ENCODE measurements around the gene GMPR. TPM values are rescaled to one million over a fixed set of nuclear protein-coding genes. Genes with fewer than 3 reads are reported as not detected.

The GMPR gene
- total RNA-seq, 1 experiment from 2014 or later = 24.0 TPM

- Histone ChIP-seq H3K36me3 (ENCODE audit: control insufficient read depth in 1 of 2, insufficient read depth in 2 of 2, low read length in 2 of 2) (no peaks in the 10 kb centered on the region), H3K4me1 (ENCODE audit: control insufficient read depth in 1 of 2, insufficient read depth in 2 of 2, low read length in 2 of 2) (peaks cover 0 to 3% of the 10 kb centered on the region in 2 experiments; a peak in 1 of 4 replicates), H2AFZ (ENCODE audit: low read depth, low read length, poor library complexity, severe bottlenecking) (no peak overlapping the region), H3K4me3 (replicated peaks in 1 of 2; ENCODE audit: low read depth in 1 of 2, low read length in 2 of 2) (no peak overlapping the region), H3K9me2 (ENCODE audit: insufficient read depth) (no peaks in the 10 kb centered on the region), H3K27ac (ENCODE audit: low read depth, low read length) (no peak overlapping the region), H4K20me1 (ENCODE audit: insufficient read depth) (no peaks in the 10 kb centered on the region), H3K27me3 (ENCODE audit: insufficient read depth, low read length) (peaks cover 6% of the 10 kb centered on the region; the same call in 1 of the 2 replicates), H3K79me2 (ENCODE audit: insufficient read depth, low read length) (no peaks in the 10 kb centered on the region), H3K4me2 (ENCODE audit: low read length) (no peak overlapping the region), H3K9ac (ENCODE audit: low read length) (no peak overlapping the region), H3K9me3 (ENCODE audit: control insufficient read depth in 1 of 2, insufficient read depth in 1 of 2, low read depth in 1 of 2, low read length in 2 of 2) (no peaks in the 10 kb centered on the region)
- ChIA-PET POLR2A (no interaction called here), CTCF (interaction anchor here (1.4 kb wide), 1 partner anchor 518 kb away, joined by 4 read pairs; no protein-coding TSS in a partner anchor), RAD21 (ENCODE audit: low non-redundant PET in 1 of 2, low total read pairs in 2 of 2, uncharacterized antibody in 2 of 2, unreplicated experiment in 2 of 2) (no interaction called here)
- no peak for DNase-seq (ENCODE audit: low read depth, low spot score)
- BruUV-seq (replicated peaks) = no TSS peak
- no peak for TF ChIP-seq FOSL1 (IDR thresholded peaks at IDR 0.05; ENCODE audit: low read depth)
- TF ChIP-seq YY1 (IDR thresholded peaks at IDR 0.05; ENCODE audit: extremely low read depth, insufficient replicate concordance, low read depth, low read length) = no peak
- no peak for TF ChIP-seq CTCF (IDR thresholded peaks at IDR 0.05 in 2 of 3, conservative IDR thresholded peaks at IDR 0.05 in 1 of 3; ENCODE audit: borderline replicate concordance in 1 of 3, insufficient read depth in 1 of 3, low read depth in 2 of 3, low read length in 2 of 3)
- no peak for TF ChIP-seq ZFX (IDR thresholded peaks at IDR 0.05)
- TF ChIP-seq POLR2AphosphoS5 (IDR thresholded peaks at IDR 0.05; ENCODE audit: low read depth, low read length) = no peak
- no peak for ATAC-seq
- intact Hi-C loops (cut with micrococcal nuclease) = loop anchor here (5.0 kb wide), 1 partner anchor 317 kb away; no protein-coding TSS in a partner anchor
Measured at GRCh38 chr6:16208989-16209388, 29.4 kb upstream of the GMPR start.

GRCh38 chr6:16209539-16209938 lies 28.8 kb upstream of the GMPR start:
- H4K20me1 ChIP-seq (ENCODE audit: insufficient read depth) = no peaks in the 10 kb centered on the region
- ATAC-seq (no peak), DNase-seq (ENCODE audit: low read depth, low spot score) (no peak)
- TF ChIP-seq TCF7L2 (IDR thresholded peaks at IDR 0.05; ENCODE audit: borderline replicate concordance, extremely low read depth, insufficient read depth, insufficient read length) = no peak
- no peak for TF ChIP-seq CTCF (IDR thresholded peaks at IDR 0.05 in 2 of 3, conservative IDR thresholded peaks at IDR 0.05 in 1 of 3; ENCODE audit: borderline replicate concordance in 1 of 3, insufficient read depth in 1 of 3, low read depth in 2 of 3, low read length in 2 of 3)
- no peak for TF ChIP-seq EZH2phosphoT487 (IDR thresholded peaks at IDR 0.05; ENCODE audit: borderline replicate concordance)
- TF ChIP-seq ZBTB33 (IDR thresholded peaks at IDR 0.05; ENCODE audit: extremely low read depth, insufficient replicate concordance, low read length) = no peak
- TF ChIP-seq ZFX (IDR thresholded peaks at IDR 0.05) = no peak
- TF ChIP-seq ZNF274 (IDR thresholded peaks at IDR 0.05; ENCODE audit: low read depth, low read length) = no peak
- TF ChIP-seq ELF1 (IDR thresholded peaks at IDR 0.05; ENCODE audit: borderline replicate concordance, low read depth) = no peak
- no peak for TF ChIP-seq SP1 (IDR thresholded peaks at IDR 0.05; ENCODE audit: low read depth)
- TF ChIP-seq YY1 (IDR thresholded peaks at IDR 0.05; ENCODE audit: extremely low read depth, insufficient replicate concordance, low read depth, low read length) = no peak
- no peak overlapping the region for H3K4me2 ChIP-seq (ENCODE audit: low read length)
- H3K4me1 ChIP-seq (ENCODE audit: control insufficient read depth in 1 of 2, insufficient read depth in 2 of 2, low read length in 2 of 2) = peaks cover 0 to 3% of the 10 kb centered on the region in 2 experiments; a peak in 1 of 4 replicates
- intact Hi-C loops (cut with micrococcal nuclease) = loop anchor here (5.0 kb wide), 1 partner anchor 317 kb away; no protein-coding TSS in a partner anchor
- ChIA-PET CTCF (interaction anchor here (1.4 kb wide), 1 partner anchor 518 kb away, joined by 4 read pairs; no protein-coding TSS in a partner anchor), RAD21 (ENCODE audit: low non-redundant PET in 1 of 2, low total read pairs in 2 of 2, uncharacterized antibody in 2 of 2, unreplicated experiment in 2 of 2) (no interaction called here), POLR2A (no interaction called here)
- no peaks in the 10 kb centered on the region for H3K79me2 ChIP-seq (ENCODE audit: insufficient read depth, low read length)
- no peaks in the 10 kb centered on the region for H3K9me3 ChIP-seq (ENCODE audit: control insufficient read depth in 1 of 2, insufficient read depth in 1 of 2, low read depth in 1 of 2, low read length in 2 of 2)
- no peaks in the 10 kb centered on the region for H3K9me2 ChIP-seq (ENCODE audit: insufficient read depth)
- peaks cover 6% of the 10 kb centered on the region; the same call in 1 of the 2 replicates for H3K27me3 ChIP-seq (ENCODE audit: insufficient read depth, low read length)
- no peak overlapping the region for H3K9ac ChIP-seq (ENCODE audit: low read length)
- H2AFZ ChIP-seq (ENCODE audit: low read depth, low read length, poor library complexity, severe bottlenecking) = no peak overlapping the region
- no peak overlapping the region for H3K27ac ChIP-seq (ENCODE audit: low read depth, low read length)
- no peaks in the 10 kb centered on the region for H3K36me3 ChIP-seq (ENCODE audit: control insufficient read depth in 1 of 2, insufficient read depth in 2 of 2, low read length in 2 of 2)
- H3K4me3 ChIP-seq (replicated peaks in 1 of 2; ENCODE audit: low read depth in 1 of 2, low read length in 2 of 2) = no peak overlapping the region
- no TSS peak for BruUV-seq (replicated peaks)
